Iris pigment epithelial cell (primary cell): ENCODE measurements around the gene PPAN.

Source experiments
- DNase-seq: peaks from one replicate; pipeline ENCODE4 v3.0.0-alpha.2; 2011; ENCODE audit warnings: low read depth

Gene PPAN

DNA sequence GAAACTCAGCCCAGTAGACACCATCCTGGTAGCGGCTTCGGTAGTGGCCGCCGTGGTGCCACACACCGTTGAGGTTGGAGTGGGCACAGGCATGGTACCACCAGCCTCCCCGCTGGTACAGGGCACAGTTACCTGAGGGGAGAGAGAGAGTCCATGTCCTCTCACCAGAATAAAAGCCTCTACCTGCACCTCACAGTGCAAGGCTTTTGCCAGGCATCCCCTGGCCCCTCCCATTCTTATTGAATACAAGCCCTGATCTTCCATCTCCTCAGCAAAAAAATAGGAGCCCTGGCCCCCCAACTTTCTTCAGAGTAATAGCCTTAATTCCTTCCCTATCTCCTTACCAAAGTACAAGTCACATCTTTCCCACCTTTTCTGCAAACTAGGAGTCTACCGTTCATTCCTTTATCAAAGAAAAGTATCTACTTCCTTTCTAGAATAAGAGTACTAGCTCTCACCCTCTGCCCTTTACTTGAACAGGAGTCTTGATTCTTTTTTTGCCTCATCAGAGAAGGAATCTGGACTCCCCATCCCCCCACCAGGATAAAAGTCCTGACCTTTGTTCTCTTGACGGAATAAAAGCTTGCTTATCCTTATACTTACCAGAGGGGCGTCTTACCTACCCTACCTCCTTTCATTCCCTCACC is 13.4 kb upstream of the PPAN start:
- DNase-seq: no peak

DNA sequence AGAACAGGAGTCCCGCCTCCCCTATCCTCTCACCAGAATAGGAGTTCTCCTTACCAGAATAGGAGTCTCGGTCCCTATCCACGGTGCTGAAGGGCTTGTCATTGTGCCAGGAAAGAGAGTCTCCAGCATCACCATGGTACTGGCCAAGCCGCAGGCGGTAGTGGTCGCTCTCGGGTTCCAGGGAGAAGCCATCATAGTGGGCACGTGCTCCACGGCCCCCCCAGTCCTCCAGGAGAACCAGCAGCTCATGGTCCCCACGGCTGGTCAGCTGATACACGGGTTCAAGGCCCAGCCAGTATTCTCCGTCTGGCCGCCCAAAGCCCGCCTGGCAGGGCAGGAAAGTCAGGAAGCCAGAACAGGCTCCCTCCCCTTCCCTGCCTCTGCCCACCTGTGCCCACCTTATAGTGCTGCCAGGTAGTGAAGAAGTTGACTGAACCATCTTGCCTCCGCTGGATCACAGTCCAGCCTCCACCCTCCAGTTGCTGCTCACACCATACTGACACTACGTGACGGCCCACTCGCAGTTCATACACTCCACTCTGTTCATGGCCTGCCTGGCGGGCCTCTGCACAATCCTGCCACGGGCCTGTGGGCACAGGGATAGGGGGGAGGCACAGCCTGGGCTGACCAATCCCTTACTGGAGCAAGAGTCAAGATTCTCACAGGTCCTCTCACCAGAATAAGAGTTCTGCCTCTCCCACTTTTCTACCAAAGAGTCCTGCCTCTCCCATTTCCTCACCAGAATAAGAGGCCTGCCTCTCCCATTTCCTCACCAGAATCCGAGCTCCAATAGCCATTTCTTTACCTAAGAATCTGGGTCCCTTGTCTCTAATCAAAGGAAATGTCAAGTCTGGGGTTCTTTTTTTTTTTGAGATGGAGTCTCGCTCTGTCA is 12.6 kb upstream of the PPAN start:
- no peak for DNase-seq

DNA sequence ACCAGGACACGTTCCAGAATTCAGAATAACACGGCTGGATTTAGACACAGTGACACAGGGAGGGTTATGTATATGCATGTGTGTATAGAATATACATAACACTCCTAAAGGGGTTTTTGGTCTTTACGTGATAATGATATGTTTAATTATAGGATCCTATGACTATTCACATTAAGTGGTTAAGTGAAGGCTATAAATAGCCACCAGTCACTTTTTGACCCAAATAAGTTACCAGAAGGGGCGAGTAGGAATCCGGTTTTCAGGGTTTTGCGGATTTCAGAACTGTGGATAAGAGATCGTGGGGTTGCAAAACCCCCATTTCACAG is 10.6 kb upstream of the PPAN start:
- DNase-seq: no peak

DNA sequence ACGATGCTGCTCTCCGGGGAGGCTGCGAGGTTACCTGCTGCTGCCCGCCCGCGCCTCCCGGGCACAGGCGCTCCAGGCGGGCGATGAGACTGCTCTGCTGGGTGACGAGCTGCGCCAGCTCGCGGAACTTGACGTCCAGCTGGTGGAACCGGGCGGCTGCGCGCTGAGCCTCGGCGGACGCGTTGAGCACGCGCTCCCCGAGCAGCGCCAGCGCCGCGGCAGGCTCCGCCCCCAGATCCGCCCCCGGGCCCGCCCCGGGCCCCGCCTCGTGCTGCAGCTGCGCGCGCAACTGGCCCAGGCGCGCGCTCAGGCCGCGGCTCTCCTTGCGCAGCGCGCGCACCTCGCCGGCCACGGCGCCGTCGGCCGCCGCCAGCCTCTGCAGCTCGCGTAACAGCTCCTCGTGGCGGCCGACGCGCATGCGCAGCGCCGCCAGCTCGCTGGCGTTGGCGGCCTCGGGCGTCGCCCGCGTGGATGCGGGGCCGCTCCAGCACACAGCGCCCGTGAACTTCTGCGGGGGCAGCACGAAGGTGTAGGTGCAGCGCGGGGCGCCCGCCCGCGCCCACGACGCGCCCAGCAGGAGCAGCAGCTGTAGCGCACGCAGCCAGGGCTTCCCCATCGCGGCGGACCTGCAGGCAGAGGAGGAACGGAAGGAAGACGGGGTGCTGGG is 10.1 kb upstream of the PPAN start:
- peak; percentile 85 for DNase-seq

DNA sequence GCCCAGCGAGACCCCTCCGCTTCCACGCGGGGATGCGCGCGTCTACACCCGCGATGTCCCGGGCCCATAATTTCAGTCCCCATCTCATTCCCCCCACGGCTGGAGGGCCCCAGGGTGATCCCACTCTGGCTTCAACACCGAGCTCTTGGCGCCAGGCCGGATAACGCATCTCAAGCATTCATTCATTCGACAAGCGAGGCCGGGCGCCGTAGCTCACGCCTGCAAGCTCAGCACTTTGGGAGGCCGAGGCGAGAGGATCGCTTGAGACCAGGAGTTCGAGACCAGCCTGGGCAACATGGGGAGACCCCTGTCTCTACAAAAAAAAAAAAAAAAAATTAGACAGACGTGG is 9.6 kb upstream of the PPAN start:
- no peak for DNase-seq

DNA sequence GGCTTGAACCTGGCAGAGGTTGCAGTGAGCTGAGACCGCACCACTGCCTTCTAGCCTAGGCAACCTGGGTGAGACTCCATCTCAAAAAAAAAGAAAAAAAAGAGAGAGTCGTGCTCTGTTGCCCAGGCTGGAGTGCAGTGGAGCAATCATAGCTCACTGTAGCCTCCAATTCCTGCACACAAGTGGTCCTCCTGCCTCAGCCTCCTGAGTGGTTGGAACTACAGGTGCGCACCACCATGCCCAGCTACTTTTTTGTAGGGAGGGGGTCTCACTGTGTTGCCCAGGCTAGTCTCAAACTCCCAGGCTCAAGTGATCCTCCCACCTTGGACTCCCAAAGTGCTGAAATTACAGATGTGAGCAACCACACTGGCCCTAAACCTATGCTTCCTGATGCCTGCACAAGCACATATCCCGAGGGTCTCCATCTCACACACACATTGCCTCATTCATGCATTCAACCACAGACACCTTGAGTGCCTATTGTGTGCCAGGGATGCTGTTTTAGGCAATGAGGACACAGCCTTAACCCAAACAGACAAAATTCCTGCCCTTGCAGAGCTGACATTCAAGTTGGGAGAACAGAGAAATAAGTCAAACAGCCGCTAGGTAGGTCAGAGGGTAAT is 5.9 kb upstream of the PPAN start:
- no peak for DNase-seq

DNA sequence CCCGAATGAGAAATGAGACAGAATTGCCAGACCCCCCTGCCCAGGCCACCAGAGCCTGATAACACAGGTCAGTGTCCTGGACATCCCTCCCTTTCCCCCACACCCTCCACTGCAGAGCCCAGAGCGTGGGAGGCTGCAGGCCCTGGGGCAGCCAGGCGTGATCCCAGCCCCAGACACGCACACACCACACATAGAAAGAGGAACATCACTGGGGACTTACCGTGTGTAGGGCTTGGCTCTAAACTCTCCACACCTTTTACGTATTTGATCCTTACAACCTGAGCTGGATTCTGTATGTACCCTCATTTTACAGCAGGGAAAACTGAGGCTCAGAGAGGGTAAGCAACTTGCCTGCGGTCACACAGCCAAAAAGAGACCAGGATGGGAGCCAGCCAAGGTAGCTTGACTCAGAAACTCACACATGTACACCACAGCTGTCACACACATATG is 3.4 kb upstream of the PPAN start:
- no peak for DNase-seq

DNA sequence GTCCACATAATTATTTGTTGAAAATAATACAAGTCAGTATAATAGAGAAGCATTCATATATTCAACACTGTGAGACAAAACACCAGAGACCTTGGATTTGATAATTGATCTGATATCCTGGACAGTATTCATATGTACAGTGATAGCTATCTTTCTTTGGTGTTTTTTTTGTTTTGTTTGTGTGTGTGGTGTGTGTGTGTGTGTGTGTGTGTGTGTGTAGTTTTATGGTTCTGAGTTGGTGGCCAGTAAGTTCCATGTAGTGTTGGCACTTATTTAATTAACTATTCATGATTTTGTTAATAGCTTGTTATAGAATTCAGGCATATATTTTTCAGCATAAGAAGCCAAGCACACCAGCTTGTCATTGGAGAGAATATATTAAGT is 2.0 kb upstream of the PPAN start:
- DNase-seq: no peak

DNA sequence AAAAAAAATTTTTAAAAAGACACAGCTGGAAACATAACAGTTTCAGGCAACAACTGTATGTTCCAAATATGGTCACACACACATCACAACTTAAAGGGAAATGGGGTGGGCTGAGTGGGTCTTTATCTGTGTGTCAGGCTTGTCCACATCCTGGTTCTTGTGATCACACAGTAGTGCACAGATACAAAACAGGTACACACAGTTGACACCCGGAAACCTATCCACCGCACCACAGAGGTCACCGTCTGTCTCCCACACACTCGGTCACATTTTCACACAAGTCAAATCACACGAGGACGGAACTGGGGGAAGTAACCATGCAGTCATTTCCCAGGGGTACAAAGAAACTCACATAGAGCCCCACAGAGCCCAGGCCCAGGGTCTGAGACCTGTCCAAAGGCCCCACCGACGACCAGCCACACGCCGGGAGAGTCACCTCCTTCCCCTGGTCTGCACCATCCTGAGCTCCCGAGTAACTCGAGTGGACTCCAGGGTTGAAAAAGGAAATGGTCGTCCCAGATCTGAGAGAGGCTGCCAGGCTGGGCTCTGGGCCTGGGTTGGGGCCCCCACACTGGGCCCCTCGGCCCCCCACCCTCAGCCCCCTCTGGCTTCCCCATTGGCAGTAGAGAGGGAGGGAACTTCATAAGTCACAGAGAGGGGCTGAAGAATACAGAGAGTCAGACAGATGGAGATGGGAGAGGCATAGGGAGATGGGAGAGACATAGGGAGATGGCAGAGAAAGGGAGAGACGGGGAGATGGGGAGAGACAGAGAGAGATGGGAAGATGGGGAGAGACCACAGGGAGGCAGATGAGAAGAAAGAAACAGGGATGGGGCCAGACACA is 1.3 kb upstream of the PPAN start:
- DNase-seq: no peak

DNA sequence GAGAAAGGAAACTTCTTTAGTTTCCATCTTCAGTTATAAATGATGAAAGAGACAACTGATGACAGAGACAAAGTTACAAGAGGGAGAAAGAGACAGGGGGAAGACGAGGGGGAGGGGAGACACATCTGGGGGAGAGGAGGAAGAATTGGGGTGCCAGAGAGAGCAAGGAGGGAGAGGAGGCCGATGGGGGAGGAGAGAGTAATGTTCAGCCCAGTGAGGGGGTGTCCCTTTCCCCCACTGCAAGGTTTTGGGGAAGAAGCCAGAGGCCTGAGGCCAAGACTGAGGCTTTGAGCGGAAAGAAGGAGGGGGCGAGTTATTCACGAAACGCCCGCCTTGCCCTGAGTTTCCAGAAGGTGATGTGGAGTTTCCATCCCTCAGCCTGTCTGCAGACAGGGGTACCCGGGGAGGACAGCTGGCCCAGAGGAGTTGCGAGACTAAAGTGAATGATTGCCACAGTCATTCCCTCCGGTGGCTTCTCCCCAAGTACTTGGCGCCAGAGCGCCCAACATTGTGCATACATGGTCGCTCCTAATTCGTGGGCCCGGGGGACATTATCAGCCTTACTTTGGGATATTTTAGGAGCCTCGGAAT is 558 bp upstream of the PPAN start:
- no peak for DNase-seq

DNA sequence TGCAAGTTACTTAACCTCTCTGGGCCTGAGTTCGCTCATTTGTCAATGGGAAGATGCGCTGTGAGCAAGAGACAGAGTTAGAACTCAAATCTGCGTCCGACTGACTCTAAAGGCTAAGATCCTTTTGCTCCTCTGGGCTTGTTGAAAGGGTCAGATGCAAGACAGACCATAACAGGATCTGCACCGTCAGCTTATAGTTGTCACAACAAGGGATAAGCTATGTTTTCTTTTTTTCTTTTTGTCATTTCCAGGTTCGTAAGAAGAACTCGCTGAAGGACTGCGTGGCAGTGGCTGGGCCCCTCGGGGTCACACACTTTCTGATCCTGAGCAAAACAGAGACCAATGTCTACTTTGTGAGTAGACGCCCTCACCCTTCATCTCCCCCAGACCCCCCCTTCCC is 1.1 kb downstream of the PPAN start:
- DNase-seq: no peak

DNA sequence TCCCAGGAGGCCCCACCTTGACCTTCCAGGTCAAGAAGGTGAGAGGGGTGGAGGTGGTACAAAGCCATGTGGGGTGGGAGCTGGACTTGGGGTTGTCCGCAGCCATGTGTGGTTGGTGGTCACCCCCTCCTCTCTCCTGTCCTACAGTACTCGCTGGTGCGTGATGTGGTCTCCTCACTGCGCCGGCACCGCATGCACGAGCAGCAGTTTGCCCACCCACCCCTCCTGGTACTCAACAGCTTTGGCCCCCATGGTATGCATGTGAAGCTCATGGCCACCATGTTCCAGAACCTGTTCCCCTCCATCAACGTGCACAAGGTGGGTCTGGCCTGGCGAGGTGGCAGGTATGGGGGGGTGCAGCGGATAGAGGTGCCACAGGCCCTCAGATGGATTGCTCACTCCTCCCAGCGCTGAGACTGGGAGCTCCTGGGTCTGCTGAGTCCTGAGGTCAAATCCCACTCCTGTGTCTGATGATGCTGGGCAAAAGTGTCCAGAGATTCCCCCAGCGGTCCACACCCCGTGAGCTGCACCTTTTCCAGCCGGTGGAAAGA is 1.7 kb downstream of the PPAN start:
- DNase-seq: no peak

DNA sequence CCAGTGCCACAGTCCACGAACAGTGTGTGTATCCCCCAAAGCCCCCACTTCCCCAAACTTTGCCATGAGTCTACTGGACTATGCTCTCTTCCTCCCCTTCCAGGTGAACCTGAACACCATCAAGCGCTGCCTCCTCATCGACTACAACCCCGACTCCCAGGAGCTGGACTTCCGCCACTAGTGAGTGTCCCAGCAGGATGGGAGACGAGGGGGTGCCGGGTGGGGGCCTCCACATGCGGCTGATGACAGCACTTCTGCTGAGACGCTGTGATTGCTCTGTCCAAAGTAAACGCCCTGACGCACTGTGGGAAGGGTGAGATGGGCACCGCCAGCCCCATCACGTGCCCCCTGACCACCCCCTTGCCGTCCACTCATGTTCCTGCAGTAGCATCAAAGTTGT is 3.4 kb downstream of the PPAN start:
- no peak for DNase-seq

DNA sequence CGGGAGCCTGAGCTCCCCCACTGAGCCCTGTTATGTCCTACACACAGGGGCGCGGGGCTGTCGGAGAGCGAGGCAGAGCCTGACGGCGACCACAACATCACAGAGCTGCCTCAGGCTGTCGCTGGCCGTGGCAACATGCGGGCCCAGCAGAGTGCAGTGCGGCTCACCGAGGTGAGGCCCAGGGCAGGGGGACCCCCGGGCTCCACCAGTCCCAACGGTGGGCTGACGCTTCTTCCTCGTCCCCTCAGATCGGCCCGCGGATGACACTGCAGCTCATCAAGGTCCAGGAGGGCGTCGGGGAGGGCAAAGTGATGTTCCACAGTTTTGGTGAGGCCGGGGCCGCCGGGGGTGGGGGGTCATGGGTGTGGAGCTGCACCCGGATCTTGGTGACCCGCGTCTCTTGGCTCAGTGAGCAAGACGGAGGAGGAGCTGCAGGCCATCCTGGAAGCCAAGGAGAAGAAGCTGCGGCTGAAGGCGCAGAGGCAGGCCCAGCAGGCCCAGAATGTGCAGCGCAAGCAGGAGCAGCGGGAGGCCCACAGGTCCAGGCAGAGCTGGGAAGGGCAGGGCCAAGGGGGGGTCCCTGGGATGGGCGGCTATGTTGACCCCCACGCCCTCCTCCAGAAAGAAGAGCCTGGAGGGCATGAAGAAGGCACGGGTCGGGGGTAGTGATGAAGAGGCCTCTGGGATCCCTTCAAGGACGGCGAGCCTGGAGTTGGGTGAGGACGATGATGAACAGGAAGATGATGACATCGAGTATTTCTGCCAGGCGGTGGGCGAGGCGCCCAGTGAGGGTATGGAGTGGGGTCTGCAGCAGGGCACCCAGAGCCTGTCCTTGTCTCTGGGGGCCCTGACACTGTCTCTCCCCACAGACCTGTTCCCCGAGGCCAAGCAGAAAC is 4.2 kb downstream of the PPAN start:
- no peak for DNase-seq

DNA sequence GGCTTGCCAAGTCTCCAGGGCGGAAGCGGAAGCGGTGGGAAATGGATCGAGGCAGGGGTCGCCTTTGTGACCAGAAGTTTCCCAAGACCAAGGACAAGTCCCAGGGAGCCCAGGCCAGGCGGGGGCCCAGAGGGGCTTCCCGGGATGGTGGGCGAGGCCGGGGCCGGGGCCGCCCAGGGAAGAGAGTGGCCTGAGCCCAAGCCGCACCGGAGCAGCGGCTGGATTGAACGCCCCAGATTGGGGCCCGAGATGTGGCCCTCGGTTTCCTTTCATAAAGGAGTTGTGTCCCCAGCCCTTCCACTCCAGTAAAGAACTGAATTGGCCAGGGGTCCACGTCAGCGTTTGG is 4.8 kb downstream of the PPAN start:
- no peak for DNase-seq

DNA sequence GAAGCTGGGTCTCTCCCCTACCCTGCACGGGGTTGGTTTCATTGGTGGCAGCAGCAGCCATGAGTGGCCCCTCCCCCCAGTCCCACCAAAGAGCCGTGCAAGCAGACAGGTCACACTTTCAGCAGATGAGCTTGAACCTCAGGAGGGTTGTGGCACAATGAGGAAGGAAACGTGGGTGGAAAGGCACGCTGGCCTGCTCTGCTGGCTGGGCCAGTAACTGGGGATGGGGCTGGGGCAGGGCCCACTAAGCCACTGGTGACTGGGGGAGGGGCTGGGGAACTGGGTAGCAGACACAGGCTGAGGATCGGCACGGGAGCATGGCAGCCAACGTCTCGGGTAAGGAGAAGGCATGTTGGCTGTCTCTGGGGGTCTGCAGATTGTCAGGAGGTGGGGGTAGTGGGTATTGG is 5.2 kb downstream of the PPAN start, which contains the start of gene P2RY11:
TSS of gene P2RY11 (plus strand) at position 289 of the 407 bp plus-strand sequence. CDS start at position 318, 29 bp downstream.
- no peak for DNase-seq

DNA sequence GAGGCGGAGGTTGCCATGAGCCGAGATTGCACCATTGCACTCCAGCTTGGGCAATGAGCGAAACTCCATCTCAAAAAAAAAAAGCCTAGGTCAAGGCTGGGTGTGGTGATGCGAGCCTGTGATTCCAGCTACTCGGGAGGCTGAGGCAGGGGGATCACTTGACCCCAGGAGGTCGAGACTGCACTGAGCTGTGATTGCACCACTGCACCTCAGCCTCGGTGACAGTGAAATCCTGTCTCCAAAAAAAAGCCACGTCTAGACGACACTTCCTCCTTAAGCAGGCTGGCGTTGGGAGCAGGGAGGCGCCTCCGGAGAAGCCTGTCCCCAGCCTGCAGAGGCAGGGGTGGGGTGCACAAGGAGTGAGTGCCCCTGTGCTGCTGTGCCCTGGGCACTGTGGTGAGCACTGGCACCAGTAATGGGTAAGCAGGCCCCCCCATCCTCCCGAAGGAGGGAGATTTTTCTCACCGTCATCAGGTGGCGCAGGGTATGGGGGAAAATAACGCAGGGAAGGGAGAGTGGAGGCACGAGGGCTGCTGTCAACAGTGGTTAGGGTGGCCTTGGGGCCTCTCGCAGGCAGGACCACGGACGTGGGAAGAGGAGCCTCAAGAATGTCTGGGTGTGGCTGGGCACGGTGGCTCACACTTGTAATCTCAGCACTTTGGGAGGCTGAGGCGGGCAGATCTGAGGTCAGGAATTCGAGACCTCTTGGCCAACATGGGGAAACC is 6.0 kb downstream of the PPAN start:
- peak; percentile 59 for DNase-seq

DNA sequence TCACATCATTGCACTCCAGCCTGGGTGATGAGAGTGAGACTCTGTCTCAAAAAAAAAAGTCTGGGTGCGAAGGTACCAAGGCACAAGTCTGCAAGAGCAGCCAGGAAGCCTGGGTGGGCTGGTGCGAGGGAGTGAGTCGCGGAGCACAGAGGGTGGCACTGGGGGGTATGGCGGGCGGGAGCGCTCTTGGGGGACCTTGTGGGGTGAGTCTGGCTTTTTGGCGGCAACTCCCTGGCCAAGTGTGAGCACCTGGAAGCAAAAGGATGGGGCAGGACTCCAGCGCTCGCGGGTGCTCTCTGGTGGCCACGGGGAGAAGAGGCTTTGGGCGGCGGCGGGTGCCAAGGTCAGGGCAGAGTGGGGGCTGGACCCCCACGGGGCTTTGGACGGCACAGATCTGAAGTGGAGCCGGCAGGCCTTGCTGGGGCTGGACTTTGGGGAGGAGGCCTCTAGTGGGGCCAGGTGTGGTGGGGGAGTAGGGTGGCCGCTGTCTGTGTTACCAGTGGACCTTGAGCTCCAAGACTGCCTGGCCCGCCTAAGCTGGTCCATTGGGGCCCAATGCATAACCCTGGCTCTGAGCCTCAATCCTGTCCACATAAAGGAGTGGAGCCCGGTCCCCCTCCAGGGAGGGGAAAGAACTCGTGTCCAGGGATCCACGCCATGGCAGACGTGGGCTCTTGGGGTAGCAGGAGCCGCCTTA is 6.9 kb downstream of the PPAN start:
- peak; percentile 39 for DNase-seq

DNA sequence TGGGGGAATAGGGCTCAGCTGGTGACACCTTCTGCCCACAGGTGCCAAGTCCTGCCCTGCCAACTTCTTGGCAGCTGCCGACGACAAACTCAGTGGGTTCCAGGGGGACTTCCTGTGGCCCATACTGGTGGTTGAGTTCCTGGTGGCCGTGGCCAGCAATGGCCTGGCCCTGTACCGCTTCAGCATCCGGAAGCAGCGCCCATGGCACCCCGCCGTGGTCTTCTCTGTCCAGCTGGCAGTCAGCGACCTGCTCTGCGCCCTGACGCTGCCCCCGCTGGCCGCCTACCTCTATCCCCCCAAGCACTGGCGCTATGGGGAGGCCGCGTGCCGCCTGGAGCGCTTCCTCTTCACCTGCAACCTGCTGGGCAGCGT is 7.4 kb downstream of the PPAN start:
- no peak for DNase-seq
